COLO668 (cell line): ENCODE results near the gene ACCS.

Source experiments
- DNase-seq: peaks from one replicate; lab custom pipeline; 2025; ENCODE audit not compliant: unreplicated experiment; lab: John Stamatoyannopoulos, UW

The ACCS gene

DNA sequence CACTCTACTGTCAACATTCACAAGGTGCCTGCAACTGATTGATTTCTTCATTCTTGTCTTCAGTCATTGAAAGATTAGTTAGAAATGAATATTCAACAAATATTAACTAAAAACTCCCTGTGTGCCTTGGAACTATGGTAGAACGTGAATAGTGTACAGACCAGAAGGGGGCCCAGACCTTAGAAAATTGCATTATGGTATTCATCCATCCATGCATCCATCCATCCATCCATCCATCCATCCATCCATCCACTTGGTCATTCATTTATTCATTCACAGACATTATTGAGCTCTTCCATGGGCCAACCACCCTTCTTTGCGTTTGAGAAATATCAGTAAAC, 28.4 kb upstream of the ACCS start:
- DNase-seq, result no peak

- DNase-seq, result no peak
These were observed 22.9 kb upstream of the ACCS start for GRCh38 chr11:44043157-44043556.

- DNase-seq, result no peak
These were observed 19.9 kb upstream of the ACCS start for GRCh38 chr11:44046182-44046581.

DNA sequence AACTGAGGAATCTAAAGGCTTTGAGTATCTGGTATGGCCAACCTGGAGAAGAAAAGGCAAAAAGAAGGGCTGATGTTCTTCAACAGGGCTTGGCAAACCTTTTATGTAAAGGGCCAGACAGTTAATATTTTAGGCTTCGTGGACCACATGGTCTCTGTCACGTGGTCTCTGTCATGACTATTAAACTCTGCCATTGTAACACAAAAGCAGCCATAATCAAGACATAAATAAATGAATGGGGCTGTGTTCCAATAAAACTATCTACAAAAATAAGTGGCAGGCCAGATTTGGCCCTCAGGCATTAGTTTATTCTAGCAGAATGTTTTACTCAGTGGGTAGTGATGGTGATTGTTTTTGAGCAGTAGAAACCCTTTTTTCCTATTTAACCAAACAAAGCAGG, 18.8 kb upstream of the ACCS start:
- no peak for DNase-seq

DNA sequence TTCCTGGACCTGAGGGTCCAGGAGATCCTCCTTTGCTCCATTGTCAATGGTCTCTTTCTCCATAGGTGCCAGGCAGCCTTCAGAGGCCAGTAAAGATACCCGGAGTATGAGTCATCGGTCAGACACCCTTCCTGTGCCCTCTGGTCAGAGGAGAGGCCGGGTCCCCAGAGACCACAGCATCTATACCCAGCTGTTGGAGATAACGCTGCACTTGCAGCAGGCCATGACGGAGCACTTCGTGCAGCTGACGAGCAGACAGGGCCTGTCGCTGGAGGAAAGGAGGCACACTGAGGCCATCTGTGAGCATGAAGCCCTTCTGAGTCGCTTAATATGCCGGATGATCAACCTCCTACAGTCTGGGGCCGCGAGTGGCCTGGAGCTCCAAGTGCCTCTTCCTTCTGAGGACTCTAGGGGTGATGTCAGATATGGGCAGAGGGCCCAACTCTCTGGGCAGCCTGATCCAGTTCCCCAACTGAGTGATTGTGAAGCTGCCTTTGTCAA, 18.1 kb upstream of the ACCS start, which contains the start of gene ACCSL:
ACCSL (plus strand) TSS at position 51 of the 501 bp plus-strand sequence; CDS start at position 107, 56 bp downstream.
- no peak for DNase-seq

- DNase-seq, result no peak
These were observed 16.2 kb upstream of the ACCS start for GRCh38 chr11:44049832-44050231.

GRCh38 chr11:44051171-44051570, 14.9 kb upstream of the ACCS start:
- DNase-seq, result no peak

DNA sequence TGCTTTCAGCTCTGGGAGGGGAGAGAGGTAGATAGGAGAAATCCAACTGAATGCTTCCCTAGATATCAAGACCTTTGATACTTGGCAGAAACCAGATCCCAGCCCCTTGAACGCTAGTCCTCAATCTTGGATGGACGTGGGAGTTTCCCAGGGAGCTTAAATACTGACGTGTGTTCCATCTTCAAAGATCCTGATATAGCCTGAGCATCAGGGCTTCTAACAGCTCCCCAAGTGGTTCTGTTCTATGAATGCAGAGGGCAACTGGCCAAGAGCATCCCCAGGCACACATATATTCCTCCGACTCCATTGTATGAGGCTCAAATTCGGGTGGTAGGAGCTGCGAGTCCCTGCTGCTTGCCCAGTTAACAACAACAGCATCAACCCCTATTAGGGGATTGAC, 8.7 kb upstream of the ACCS start:
- DNase-seq, result no peak

DNA sequence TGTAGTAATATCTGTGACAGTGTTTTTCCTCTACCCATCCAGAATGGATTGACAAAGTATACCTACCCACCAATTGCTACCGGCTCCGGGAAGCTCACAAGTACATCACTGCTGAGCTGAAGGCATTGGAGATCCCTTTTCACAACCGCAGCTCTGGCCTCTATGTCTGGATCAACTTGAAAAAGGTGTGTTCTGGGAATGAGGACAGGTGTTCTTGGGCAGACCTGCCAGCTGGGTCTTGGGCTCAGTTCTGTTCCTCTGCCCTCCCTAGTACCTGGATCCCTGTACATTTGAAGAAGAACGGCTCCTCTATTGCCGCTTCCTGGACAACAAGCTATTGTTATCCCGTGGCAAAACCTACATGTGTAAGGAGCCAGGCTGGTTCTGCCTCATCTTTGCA, 7.8 kb upstream of the ACCS start:
- DNase-seq, result no peak

- no peak for DNase-seq
These were observed 859 bp upstream of the ACCS start for GRCh38 chr11:44065161-44065661.

DNA sequence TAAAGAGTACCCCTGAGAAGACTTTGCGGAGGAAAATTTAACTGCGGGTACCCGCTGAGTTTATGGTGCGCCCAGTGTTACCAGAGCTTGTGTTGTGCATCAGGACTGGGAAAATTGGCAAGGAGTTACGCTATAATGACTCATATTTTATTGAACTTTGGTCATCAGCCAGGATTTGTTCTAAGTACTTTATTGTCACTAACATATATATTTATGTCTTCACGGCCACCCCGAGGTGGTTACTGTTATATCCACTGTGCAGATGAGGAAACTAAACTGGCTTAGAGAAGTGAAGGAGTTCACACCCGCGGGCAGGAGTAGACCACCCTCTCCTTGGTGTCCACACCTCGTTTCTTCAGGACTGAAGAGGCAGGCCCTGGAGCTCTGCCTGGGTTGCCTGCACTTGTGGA, 667 bp downstream of the ACCS start:
- peak; percentile 23 for DNase-seq

DNA sequence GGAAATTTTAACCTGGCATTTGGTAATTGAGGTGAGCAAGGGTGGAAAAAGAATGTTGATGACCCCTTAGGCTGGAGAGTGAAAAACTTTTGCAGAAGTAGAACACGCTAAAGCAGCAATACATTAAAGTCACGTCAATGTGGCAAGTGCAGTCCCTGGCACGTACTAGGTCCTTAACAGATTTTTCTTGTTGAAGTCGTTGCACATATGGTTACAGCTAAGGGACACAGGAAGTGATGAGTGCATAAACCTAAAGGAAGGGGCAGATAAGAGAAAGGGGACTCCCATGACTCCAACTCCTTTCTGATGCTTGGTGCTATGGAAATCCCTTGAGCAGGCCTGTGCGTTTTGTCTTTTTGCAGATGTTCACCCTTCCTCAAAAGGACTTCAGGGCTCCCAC, 1.2 kb downstream of the ACCS start:
- DNase-seq, result no peak

DNA sequence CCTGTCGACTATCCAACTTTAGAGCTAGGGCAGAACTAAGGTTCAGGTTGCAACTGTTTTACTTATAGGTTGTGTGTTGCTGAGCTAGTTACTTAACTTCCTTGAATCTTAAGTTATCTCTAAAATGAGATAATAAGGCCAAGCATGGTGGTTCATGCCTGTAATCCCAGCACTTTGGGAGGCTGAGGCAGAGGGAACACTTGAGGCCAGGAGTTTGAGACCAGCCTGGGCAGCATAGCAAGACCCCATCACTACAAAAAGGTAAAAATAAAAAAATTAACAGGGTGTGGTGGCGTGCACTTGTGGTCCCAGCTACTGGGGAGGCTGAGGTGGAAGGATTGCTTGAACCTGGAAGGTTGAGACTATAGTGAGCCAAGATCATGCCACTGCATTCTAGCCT, 2.1 kb downstream of the ACCS start:
- DNase-seq, result no peak

DNA sequence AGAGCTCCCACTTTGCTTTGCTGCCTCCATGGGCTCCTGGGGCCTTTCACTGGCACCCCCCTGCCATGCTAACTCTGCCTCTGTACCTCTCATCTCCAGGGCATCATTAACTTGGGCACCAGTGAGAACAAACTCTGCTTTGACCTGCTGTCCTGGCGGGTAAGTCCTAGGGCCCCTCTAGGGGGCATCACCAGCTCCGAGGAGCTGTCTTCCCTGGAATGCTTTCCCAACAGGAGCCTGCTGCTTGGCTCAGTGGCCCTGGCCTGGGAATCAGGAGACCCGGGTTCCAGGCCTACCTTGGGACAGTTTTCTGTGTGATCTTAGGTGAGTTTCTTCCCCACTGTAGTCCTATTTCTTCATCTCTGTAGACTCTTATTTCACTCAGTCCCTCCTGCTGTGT, 5.1 kb downstream of the ACCS start:
- DNase-seq, result no peak

GRCh38 chr11:44072757-44073658, 6.9 kb downstream of the ACCS start:
- no peak for DNase-seq

DNA sequence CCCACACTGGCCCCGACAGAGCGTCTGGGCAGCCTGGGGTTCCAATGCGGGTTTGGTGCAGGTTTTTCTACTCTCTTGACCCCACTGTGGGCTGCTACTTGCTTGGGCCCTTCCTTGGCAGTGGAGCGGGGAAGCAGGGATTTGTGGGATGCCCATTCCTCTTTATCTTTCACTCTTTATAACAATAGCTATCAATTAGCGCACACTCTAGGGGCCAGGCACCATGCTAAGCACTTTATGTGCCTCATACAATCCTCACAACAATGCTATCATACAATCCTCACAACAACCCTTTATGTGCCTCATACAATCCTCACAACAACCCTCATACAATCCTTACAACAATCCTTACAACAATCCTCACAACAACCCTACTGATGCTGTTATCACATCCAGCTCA, 12.7 kb downstream of the ACCS start:
- DNase-seq, result no peak

GRCh38 chr11:44079376-44079775, 13.3 kb downstream of the ACCS start:
- DNase-seq, result no peak

GRCh38 chr11:44080951-44081350, 14.9 kb downstream of the ACCS start:
- DNase-seq, result no peak

DNA sequence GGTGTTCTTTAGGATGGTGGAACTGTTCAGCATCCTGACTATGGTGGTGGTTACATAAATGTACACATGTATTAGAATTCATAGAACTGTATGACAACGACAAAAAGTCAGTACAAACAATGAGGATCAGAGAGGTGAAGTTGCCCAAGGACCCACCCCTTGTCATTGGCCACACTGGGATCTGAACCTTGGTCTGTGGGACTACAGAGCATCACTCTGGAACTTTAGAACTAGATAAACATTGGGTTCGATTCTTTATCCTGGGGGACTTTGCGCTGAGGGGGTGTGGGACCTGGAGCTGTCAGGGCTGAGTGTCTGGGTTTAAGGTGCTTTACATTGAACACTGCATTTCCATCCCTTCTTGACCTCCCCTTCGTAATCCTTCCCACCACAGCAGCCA, 16.6 kb downstream of the ACCS start:
- DNase-seq, result no peak

- DNase-seq, result no peak
These were observed 17.4 kb downstream of the ACCS start for GRCh38 chr11:44083433-44083832.

- DNase-seq, result no peak
These were observed 17.8 kb downstream of the ACCS start for GRCh38 chr11:44083906-44084305.

DNA sequence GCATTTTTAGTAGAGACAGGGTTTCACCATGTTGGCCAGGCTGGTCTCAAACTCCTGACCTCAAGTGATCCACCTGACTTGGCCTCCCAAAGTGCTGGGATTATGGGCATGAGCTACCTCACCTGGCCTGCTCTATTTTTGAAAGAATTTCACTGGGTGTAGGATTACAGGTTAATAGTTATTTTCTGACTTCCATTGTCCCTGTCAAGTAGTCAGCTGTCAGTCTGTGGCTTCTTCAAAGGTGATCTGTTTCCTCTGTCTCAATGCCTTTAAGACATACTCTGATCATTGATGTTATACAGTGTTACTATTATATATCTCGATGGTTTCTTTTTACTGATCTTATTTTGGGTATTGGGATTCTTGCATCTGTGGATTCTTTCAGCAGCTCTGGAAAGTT, 19.3 kb downstream of the ACCS start:
- no peak for DNase-seq

GRCh38 chr11:44088377-44088776, 22.3 kb downstream of the ACCS start:
- DNase-seq, result no peak
